BLaER1 treated with 17β-estradiol and CSF1 and Interleukin-3, amounts not matched to agents 10 nM and 100 nM (cell line): ENCODE data around the gene ATXN10.
A peak's percentile ranks its signal among the peaks of the same experiment; 100 is the strongest.

Source experiments
- H3K27ac ChIP-seq, 11 experiments: shearing (Covaris generic); formaldehyde crosslinking; 2 replicates each; pipeline ENCODE4 v1.8.1; 2022
- H3K27me3 ChIP-seq, 11 experiments: shearing (Covaris generic); formaldehyde crosslinking; 2 replicates each; pipeline ENCODE4 v1.8.1; 2022
- H3K36me3 ChIP-seq, 11 experiments: shearing (Covaris generic); formaldehyde crosslinking; 2 replicates each; pipeline ENCODE4 v1.8.1; 2022
- H3K4me1 ChIP-seq, 10 experiments: shearing (Covaris generic); formaldehyde crosslinking; 2 replicates each; pipeline ENCODE4 v1.8.1; 2022
- H3K4me2 ChIP-seq, 11 experiments: shearing (Covaris generic); formaldehyde crosslinking; 2 replicates each; pipeline ENCODE4 v1.8.1; 2022
- H3K4me3 ChIP-seq, 10 experiments: shearing (Covaris generic); formaldehyde crosslinking; 2 replicates each; pipeline ENCODE4 v1.8.1; 2022
- H3K9ac ChIP-seq, 11 experiments: shearing (Covaris generic); formaldehyde crosslinking; 2 replicates each; pipeline ENCODE4 v1.8.1; 2022
- H3K9me3 ChIP-seq, 11 experiments: shearing (Covaris generic); formaldehyde crosslinking; replicated peaks in 1 of 11; 2 replicates each; pipeline ENCODE4 v1.8.1; 2022
- H4K20me1 ChIP-seq, 11 experiments: shearing (Covaris generic); formaldehyde crosslinking; 2 replicates each; pipeline ENCODE4 v1.8.1; 2022
- Cebpa-rat ChIP-seq, 11 experiments: shearing (Covaris generic); IDR thresholded peaks; 2 replicates each; pipeline ENCODE4 v1.8.1; 2022

The ATXN10 gene

DNA sequence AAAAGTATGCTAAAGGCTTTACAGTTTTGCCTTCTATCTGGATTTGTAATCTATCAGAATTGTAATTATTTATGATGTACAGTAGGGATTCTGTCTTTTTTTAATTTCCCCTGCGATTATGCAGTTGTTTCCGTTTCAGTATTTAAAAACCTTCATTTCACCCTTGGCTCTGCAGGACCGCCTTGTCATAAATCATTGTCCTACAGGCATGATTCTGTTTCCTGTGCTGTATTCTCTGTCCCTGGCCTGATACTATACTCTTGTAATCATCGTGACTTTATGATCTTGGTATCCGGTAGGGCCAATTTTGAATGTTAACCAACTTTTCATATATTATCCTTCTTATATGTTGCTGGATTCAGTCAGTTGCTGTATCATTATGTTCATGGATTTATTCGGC lies 151.7 kb downstream of the ATXN10 start:
- H3K9ac ChIP-seq, result no peak overlapping the region
- peaks cover 37 to 84% (median 62%) of the 10 kb centered on the region in 11 experiments for H3K36me3 ChIP-seq
- H3K27ac ChIP-seq, result no peak overlapping the region
- no peaks in the 10 kb centered on the region for H3K27me3 ChIP-seq
- H3K9me3 ChIP-seq, result peaks cover 20 to 34% (median 30%) of the 10 kb centered on the region in 11 experiments; a peak in 21 of 22 replicates
- H3K4me2 ChIP-seq, result no peak overlapping the region
- H4K20me1 ChIP-seq, result peaks cover 0 to 15% (median 0%) of the 10 kb centered on the region in 11 experiments; a peak in 3 of 22 replicates
- no peak overlapping the region for H3K4me3 ChIP-seq
- 0 out of 20 replicates have a peak, but pooled peaks cover 0 to 3% (median 0%) of the 10 kb centered on the region in 10 experiments for H3K4me1 ChIP-seq
- no peak for TF ChIP-seq Cebpa-rat (IDR thresholded peaks at IDR 0.05)

DNA sequence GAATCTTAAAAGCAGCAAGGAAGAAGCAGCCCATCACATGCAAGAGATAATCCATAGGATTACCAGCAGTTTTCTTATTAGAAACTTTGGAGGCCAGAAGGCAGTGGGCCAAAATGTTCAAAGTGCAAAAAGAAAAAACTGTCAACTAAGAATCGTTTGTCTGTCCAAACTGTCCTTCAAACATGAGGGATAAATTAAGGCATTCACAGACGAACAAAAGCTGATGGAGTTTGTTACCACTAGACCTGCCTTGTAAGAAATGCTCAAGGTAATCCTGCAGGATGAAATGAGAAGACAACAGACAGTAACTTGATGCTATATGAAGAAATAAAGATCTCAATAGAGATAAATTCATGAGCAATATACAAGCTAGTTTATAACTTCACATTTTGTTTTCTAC lies 154.9 kb downstream of the ATXN10 start:
- Histone ChIP-seq H4K20me1 (no peaks in the 10 kb centered on the region), H3K36me3 (peaks cover 34 to 80% (median 59%) of the 10 kb centered on the region in 11 experiments)
- TF ChIP-seq Cebpa-rat (IDR thresholded peaks at IDR 0.05), result no peak

DNA sequence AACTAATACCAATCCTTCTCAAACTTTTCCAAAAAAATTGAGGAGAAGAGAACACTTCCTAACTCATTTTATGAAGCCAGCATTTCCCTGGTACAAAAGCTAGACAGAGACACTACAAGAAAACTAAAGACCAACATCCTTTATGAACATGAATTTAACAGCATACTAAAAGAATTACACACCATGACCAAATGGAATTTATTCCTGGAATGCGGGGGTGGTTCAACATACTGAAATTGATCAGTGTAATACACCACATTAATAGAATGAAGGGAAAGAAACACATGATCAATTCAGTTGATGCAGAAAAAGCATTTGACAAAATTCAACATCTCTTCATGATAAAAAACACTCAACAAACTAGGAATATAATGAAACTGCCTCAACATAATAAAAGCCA lies 157.2 kb downstream of the ATXN10 start:
- Histone ChIP-seq H3K4me2 (no peak overlapping the region), H3K9me3 (peaks cover 35 to 52% (median 45%) of the 10 kb centered on the region in 11 experiments; a peak in 21 of 22 replicates), H3K27me3 (no peaks in the 10 kb centered on the region), H3K36me3 (peaks cover 35 to 75% (median 54%) of the 10 kb centered on the region in 11 experiments), H3K9ac (no peak overlapping the region), H3K4me1 (peaks cover 0 to 3% (median under 1%) of the 10 kb centered on the region in 10 experiments; a peak in 7 of 20 replicates), H3K4me3 (no peak overlapping the region), H3K27ac (no peak overlapping the region), H4K20me1 (peaks cover 0 to 18% (median 9%) of the 10 kb centered on the region in 11 experiments; a peak in 12 of 22 replicates)
- no peak for TF ChIP-seq Cebpa-rat (IDR thresholded peaks at IDR 0.05)

More for the DNA sequence above, 154.9 kb downstream of the ATXN10 start:
- no peak overlapping the region for H3K9ac ChIP-seq
- H3K4me2 ChIP-seq, result no peak overlapping the region
- no peaks in the 10 kb centered on the region for H3K27me3 ChIP-seq
- peaks cover 35 to 52% (median 46%) of the 10 kb centered on the region in 11 experiments; a peak in 21 of 22 replicates for H3K9me3 ChIP-seq
- no peak overlapping the region for H3K4me3 ChIP-seq
- no peaks in the 10 kb centered on the region for H3K4me1 ChIP-seq
- H3K27ac ChIP-seq, result no peak overlapping the region

DNA sequence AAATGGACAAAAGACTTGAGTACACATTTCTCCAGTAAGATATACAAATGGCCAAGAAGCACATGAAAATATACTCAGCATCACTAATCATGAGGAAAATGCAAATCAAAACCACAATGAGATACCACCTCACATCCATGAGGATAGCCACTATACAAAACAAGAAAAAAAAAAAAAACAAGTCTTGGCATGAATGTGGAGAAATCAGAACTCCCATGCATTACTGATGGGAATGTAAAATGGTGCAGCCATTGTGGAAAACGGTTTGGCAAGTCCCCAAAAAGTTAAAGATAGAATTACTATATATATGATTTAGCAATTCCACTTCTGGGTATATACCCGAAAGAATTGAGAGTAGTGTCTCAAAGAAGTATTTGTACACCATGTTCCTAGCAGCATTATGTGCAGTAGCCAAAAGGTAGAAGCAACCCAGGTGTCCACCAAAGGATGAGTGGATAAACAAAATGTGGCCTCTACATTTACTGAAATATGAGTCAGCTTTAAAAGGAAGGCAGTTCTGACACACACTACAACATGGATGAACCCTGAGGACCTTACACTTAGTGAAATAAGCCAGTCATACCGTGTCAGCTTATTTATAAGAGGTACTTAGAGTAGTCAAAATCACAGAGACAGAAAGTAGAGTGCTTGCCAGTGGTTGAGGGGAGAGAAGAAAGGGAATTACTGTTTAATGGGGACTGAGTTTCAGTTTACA lies 159.1 kb downstream of the ATXN10 start:
- Histone ChIP-seq H3K36me3 (peaks cover 24 to 62% (median 44%) of the 10 kb centered on the region in 11 experiments; a peak in 21 of 22 replicates), H3K27ac (no peak overlapping the region), H3K9me3 (peaks cover 28 to 41% (median 34%) of the 10 kb centered on the region in 11 experiments; a peak in 21 of 22 replicates), H3K9ac (no peak overlapping the region), H3K4me1 (peaks cover 0 to 21% (median 19%) of the 10 kb centered on the region in 10 experiments; a peak in 14 of 20 replicates), H3K4me2 (no peak overlapping the region), H3K27me3 (no peaks in the 10 kb centered on the region), H4K20me1 (peaks cover 10 to 37% (median 25%) of the 10 kb centered on the region in 11 experiments; a peak in 18 of 22 replicates), H3K4me3 (no peak overlapping the region)
- TF ChIP-seq Cebpa-rat (IDR thresholded peaks at IDR 0.05), result no peak

DNA sequence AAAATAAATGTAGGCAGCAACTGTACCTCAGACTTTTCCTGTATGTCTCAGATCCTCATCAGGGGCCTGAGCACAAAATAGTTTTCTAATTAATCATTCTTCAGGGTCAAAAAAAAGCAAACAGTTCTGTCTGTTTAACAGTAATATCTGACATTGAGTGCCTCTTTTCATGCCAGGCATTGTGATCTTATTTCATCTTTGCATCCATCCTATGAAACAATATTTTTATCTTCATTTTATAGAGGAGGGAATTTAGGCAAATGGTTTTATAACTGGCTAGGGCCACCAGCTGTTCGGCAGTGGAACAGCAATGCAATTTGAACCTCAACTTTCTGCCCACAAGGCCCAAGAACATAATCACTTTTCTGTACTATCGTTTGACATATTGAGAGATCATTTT lies 159.8 kb downstream of the ATXN10 start:
- Histone ChIP-seq H3K9ac (no peak overlapping the region), H3K36me3 (peaks cover 17 to 59% (median 38%) of the 10 kb centered on the region in 11 experiments; a peak in 21 of 22 replicates), H3K27me3 (no peaks in the 10 kb centered on the region), H3K27ac (no peak overlapping the region), H3K9me3 (peaks cover 21 to 34% (median 28%) of the 10 kb centered on the region in 11 experiments; a peak in 21 of 22 replicates), H3K4me1 (peaks cover 0 to 28% (median 22%) of the 10 kb centered on the region in 10 experiments; a peak in 14 of 20 replicates), H4K20me1 (peaks cover 10 to 43% (median 32%) of the 10 kb centered on the region in 11 experiments; a peak in 18 of 22 replicates), H3K4me3 (no peak overlapping the region), H3K4me2 (no peak overlapping the region)
- TF ChIP-seq Cebpa-rat (IDR thresholded peaks at IDR 0.05), result no peak

DNA sequence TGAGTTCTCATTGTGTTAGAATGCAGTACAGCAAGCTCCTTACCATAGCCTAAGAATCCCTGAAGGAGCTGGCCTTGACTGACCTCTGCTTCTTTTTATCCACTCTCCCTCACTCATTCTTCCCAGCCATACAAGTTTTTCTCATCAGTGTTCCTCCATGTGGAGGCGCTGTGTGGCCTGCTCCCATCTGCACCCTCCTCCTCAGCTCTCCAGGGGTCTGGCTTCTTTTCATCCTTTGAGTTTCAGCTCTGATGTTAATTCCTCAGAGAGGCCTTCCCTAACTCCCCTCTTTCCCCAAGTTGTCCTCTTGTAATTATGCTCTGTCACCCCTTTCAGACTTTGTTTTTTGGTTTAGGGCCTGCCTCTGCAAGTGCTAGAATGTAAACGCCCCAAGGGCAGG lies 160.5 kb downstream of the ATXN10 start:
- Histone ChIP-seq H3K9ac (no peak overlapping the region), H3K4me3 (no peak overlapping the region), H3K4me1 (peaks cover 0 to 28% (median 22%) of the 10 kb centered on the region in 10 experiments; a peak in 14 of 20 replicates), H3K9me3 (peaks cover 17 to 29% (median 25%) of the 10 kb centered on the region in 11 experiments; a peak in 21 of 22 replicates), H3K27ac (no peak overlapping the region), H3K27me3 (no peaks in the 10 kb centered on the region), H3K36me3 (peaks cover 13 to 57% (median 34%) of the 10 kb centered on the region in 11 experiments; a peak in 21 of 22 replicates), H3K4me2 (no peak overlapping the region), H4K20me1 (peaks cover 10 to 47% (median 33%) of the 10 kb centered on the region in 11 experiments; a peak in 18 of 22 replicates)
- no peak for TF ChIP-seq Cebpa-rat (IDR thresholded peaks at IDR 0.05)

DNA sequence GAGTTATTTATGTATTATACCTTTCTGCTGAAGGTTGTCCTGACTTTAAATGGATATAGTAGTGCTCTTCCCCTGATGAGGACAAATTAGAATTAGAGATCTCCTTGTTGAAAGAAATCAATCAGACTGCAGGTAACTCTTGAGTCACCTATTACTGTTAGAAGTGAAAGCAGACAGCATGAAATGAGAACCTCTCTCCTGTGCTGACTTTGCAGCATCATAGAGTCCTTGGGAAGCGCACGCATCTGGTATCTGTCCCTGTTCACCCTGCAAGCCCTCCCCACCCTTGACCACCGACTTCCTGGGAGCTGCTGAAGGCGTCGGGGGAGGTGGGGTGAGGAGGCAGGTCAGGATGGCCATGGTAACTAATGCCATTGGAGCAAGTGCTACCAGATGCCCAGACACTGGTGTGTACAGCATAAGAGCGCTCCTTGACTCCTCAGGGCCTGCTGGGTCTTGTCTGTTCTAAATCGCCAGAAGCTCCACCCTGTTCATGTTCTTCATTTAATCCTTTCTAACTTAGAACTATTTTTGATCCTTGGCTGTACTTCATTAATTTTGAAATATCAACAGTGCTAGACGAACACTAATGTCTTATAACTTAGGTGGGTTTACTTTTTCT lies 161.4 kb downstream of the ATXN10 start:
- Histone ChIP-seq H3K4me3 (no peak overlapping the region), H3K4me1 (peaks cover 0 to 28% (median 22%) of the 10 kb centered on the region in 10 experiments; a peak in 14 of 20 replicates), H3K36me3 (peaks cover 13 to 50% (median 30%) of the 10 kb centered on the region in 11 experiments; a peak in 21 of 22 replicates), H3K27ac (no peak overlapping the region), H3K9ac (no peak overlapping the region), H4K20me1 (peaks cover 10 to 50% (median 35%) of the 10 kb centered on the region in 11 experiments; a peak in 18 of 22 replicates), H3K27me3 (no peaks in the 10 kb centered on the region), H3K4me2 (no peak overlapping the region), H3K9me3 (peaks cover 17 to 20% (median 19%) of the 10 kb centered on the region in 11 experiments; a peak in 21 of 22 replicates)
- TF ChIP-seq Cebpa-rat (IDR thresholded peaks at IDR 0.05), result no peak

DNA sequence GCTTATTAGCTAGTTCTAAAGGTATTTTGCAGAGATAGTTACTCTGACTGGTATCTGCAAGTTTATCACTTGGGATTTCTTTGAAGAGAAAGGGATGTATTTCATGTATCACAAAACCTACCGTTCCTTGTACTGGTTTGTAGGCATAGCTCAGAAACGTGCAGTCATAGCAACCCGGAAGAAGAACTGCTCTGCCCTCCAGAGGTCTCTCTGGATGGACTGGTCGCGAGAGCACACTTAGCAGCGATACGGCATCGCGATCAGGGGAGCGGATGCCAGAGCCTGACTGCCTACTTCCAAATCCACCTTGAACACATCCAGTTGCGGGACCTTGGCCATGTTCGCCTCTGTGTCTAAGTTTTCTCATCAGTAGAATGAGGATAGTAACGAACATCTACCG lies 162.0 kb downstream of the ATXN10 start:
- H3K27me3 ChIP-seq, result no peaks in the 10 kb centered on the region
- H3K27ac ChIP-seq, result no peak overlapping the region
- peaks cover 0 to 28% (median 22%) of the 10 kb centered on the region in 10 experiments; a peak in 14 of 20 replicates for H3K4me1 ChIP-seq
- peak overlapping the region in 6 of 11 experiments; percentile 3 to 57 (median 44); a peak in 7 of 22 replicates for H3K4me2 ChIP-seq
- H3K36me3 ChIP-seq, result peaks cover 13 to 50% (median 29%) of the 10 kb centered on the region in 11 experiments; a peak in 21 of 22 replicates
- TF ChIP-seq Cebpa-rat (IDR thresholded peaks at IDR 0.05), result no peak
- no peak overlapping the region for H3K9ac ChIP-seq
- peaks cover 13 to 55% (median 35%) of the 10 kb centered on the region in 11 experiments; a peak in 18 of 22 replicates for H4K20me1 ChIP-seq
- no peak overlapping the region for H3K4me3 ChIP-seq
- H3K9me3 ChIP-seq, result peaks cover 11 to 16% (median 14%) of the 10 kb centered on the region in 11 experiments; a peak in 20 of 22 replicates
